H9 (cell line): ENCODE results near the gene ORM2. TPM values are rescaled to one million over a fixed set of nuclear protein-coding genes. Genes with fewer than 3 reads are reported as not detected.

Experiments used
- DNase-seq: peaks from one replicate; pipeline ENCODE4 v3.0.0-alpha.2; 2017
- H2AFZ ChIP-seq: one replicate; pipeline ENCODE4 v1.6.1; 2013; ENCODE audit warnings: mild to moderate bottlenecking, low read length, control low read depth, moderate library complexity
- H2AK5ac ChIP-seq: 2 replicates; pipeline ENCODE4 v1.6.1; 2013; ENCODE audit warnings: low read length, control low read depth, mixed read lengths; ENCODE audit not compliant: insufficient read length
- H2BK120ac ChIP-seq: one replicate; pipeline ENCODE4 v1.6.1; 2013; ENCODE audit warnings: low read depth, mild to moderate bottlenecking, low read length, control low read depth, inconsistent platforms; ENCODE audit not compliant: poor library complexity, severe bottlenecking
- H2BK12ac ChIP-seq: 2 replicates; pipeline ENCODE4 v1.6.1; 2013; ENCODE audit warnings: low read length, control low read depth, mixed read lengths, low read depth; ENCODE audit not compliant: insufficient read length
- H2BK15ac ChIP-seq: 2 replicates; pipeline ENCODE4 v1.6.1; 2013; ENCODE audit warnings: low read depth, low read length, control low read depth
- H2BK20ac ChIP-seq: one replicate; pipeline ENCODE4 v1.6.1; 2013; ENCODE audit warnings: low read depth, mild to moderate bottlenecking, low read length, control low read depth, inconsistent platforms; ENCODE audit not compliant: poor library complexity, severe bottlenecking
- H2BK5ac ChIP-seq: 2 replicates; pipeline ENCODE4 v1.6.1; 2013; ENCODE audit warnings: low read length, control low read depth, mixed read lengths; ENCODE audit not compliant: insufficient read length
- H3K14ac ChIP-seq: 2 replicates; pipeline ENCODE4 v1.6.1; 2013; ENCODE audit warnings: low read length, control low read depth; ENCODE audit not compliant: insufficient read depth
- H3K18ac ChIP-seq: 2 replicates; pipeline ENCODE4 v1.6.1; 2013; ENCODE audit warnings: low read depth, mild to moderate bottlenecking, mixed read lengths, low read length, control low read depth; ENCODE audit not compliant: insufficient read length
- H3K23ac ChIP-seq: 2 replicates; pipeline ENCODE4 v1.6.1; 2013; ENCODE audit warnings: low read length, control low read depth, mixed read lengths, low read depth; ENCODE audit not compliant: insufficient read length
- H3K23me2 ChIP-seq: 2 replicates; pipeline ENCODE4 v1.6.1; 2013; ENCODE audit warnings: low read depth, mild to moderate bottlenecking, mixed read lengths, low read length, control low read depth; ENCODE audit not compliant: insufficient read length, poor library complexity, severe bottlenecking
- H3K27ac ChIP-seq: 2 replicates; pipeline ENCODE4 v1.5.1; 2013; ENCODE audit warnings: low read length, control low read depth, mixed read lengths, low read depth; ENCODE audit not compliant: insufficient read length
- H3K27me3 ChIP-seq: 2 replicates; pipeline ENCODE4 v1.6.1; 2013; ENCODE audit warnings: low read length, control low read depth, inconsistent platforms; ENCODE audit not compliant: insufficient read depth
- H3K4ac ChIP-seq: 2 replicates; pipeline ENCODE4 v1.6.1; 2013; ENCODE audit warnings: low read depth, mild to moderate bottlenecking, control low read depth, inconsistent platforms, low read length, moderate library complexity
- H3K4me1 ChIP-seq: 2 replicates; pipeline ENCODE4 v1.6.1; 2013; ENCODE audit warnings: low read length, control low read depth, inconsistent platforms; ENCODE audit not compliant: insufficient read depth
- H3K4me2 ChIP-seq: 2 replicates; pipeline ENCODE4 v1.6.1; 2013; ENCODE audit warnings: low read length, control low read depth, mixed read lengths; ENCODE audit not compliant: insufficient read length, insufficient read depth
- H3K56ac ChIP-seq: 2 replicates; pipeline ENCODE4 v1.6.1; 2013; ENCODE audit warnings: low read depth, mild to moderate bottlenecking, mixed read lengths, low read length, control low read depth; ENCODE audit not compliant: insufficient read length
- H3K79me1 ChIP-seq: 2 replicates; pipeline ENCODE4 v1.6.1; 2013; ENCODE audit warnings: low read depth, mild to moderate bottlenecking, moderate library complexity, low read length, control low read depth, inconsistent platforms; ENCODE audit not compliant: insufficient read depth, poor library complexity, severe bottlenecking
- H3K79me2 ChIP-seq: 2 replicates; pipeline ENCODE4 v1.6.1; 2013; ENCODE audit warnings: low read length, control low read depth, inconsistent platforms; ENCODE audit not compliant: insufficient read depth
- H3K9ac ChIP-seq: 2 replicates; pipeline ENCODE4 v1.6.1; 2013; ENCODE audit warnings: low read length, control low read depth, mixed read lengths; ENCODE audit not compliant: insufficient read length; ENCODE audit errors: extremely low read depth
- H3K9me3 ChIP-seq: one replicate; pipeline ENCODE4 v1.6.1; 2013; ENCODE audit warnings: low read depth, low read length, inconsistent platforms; ENCODE audit not compliant: control insufficient read depth
- H3T11ph ChIP-seq: one replicate; pipeline ENCODE4 v1.6.1; 2013; ENCODE audit warnings: mild to moderate bottlenecking, low read length, control low read depth, inconsistent platforms
- H4K20me1 ChIP-seq: one replicate; pipeline ENCODE4 v1.6.1; 2013; ENCODE audit not compliant: control insufficient read depth, insufficient read length, insufficient read depth
- H4K5ac ChIP-seq: 2 replicates; pipeline ENCODE4 v1.6.1; 2013; ENCODE audit warnings: low read depth, mild to moderate bottlenecking, mixed read lengths, low read length, control low read depth; ENCODE audit not compliant: insufficient read length
- H4K8ac ChIP-seq: replicated peaks from 2 replicates; pipeline ENCODE4 v1.6.1; 2013; ENCODE audit warnings: low read length, control low read depth, mixed read lengths, low read depth; ENCODE audit not compliant: insufficient read length
- H4K91ac ChIP-seq: 2 replicates; pipeline ENCODE4 v1.6.1; 2013; ENCODE audit warnings: low read depth, mild to moderate bottlenecking, moderate library complexity, mixed read lengths, low read length, control low read depth; ENCODE audit not compliant: insufficient read length
- H3K27ac Mint-ChIP-seq, 3 experiments: 2 replicates in 2 of 3; 3 replicates in 1 of 3; pipeline ENCODE4 v1.8.0; 2020 to 2021; ENCODE audit warnings: mixed read lengths in 3 of 3, mild to moderate bottlenecking in 1 of 3, moderate library complexity in 1 of 3
- H3K27me3 Mint-ChIP-seq: 2 replicates; pipeline ENCODE4 v1.8.0; 2021; ENCODE audit warnings: low read depth, mild to moderate bottlenecking, moderate library complexity, mixed read lengths
- H3K36me3 Mint-ChIP-seq, 3 experiments: 2 replicates in 2 of 3; 3 replicates in 1 of 3; pipeline ENCODE4 v1.8.0; 2020 to 2021; ENCODE audit warnings: low read depth in 3 of 3, mixed read lengths in 3 of 3; ENCODE audit not compliant: insufficient read depth in 1 of 3
- H3K4me1 Mint-ChIP-seq, 2 experiments: 2 replicates each; pipeline ENCODE4 v1.8.0; 2020; ENCODE audit warnings: mixed read lengths in 2 of 2
- H3K4me3 Mint-ChIP-seq, 2 experiments: 2 replicates in 1 of 2; 3 replicates in 1 of 2; pipeline ENCODE4 v1.8.0; 2020 to 2021; ENCODE audit warnings: mild to moderate bottlenecking in 2 of 2, mixed read lengths in 2 of 2, moderate library complexity in 1 of 2
- H3K9me3 Mint-ChIP-seq, 2 experiments: 2 replicates in 1 of 2; 3 replicates in 1 of 2; pipeline ENCODE4 v1.8.0; 2020; ENCODE audit warnings: mild to moderate bottlenecking in 2 of 2, mixed read lengths in 2 of 2, moderate library complexity in 1 of 2
- WGBS: extraction: QIAGEN DNeasy Blood & Tissue Kit; methylation state at CpG from one replicate; pipeline ENCODE4 v1.1.7; 2013; ENCODE audit warnings: missing lambda C conversion rate, low lambda C conversion rate, mixed read lengths; ENCODE audit not compliant: insufficient read length; ENCODE audit errors: extremely low coverage; 5-methylcytosine and 5-hydroxymethylcytosine counted together
- total RNA-seq: library from RNA; stranded (reverse); gene quantifications from 2 replicates; pipeline ENCODE4 v1.2.1, GENCODE V29; 2021
- TF ChIP-seq, protein P1 (sequence below): fragments of 200-600 bp; sonication (generic); conservative IDR thresholded peaks from 3 replicates; pipeline ENCODE4 v1.8.0; 2021; ENCODE audit warnings: antibody characterized with exemption, mild to moderate bottlenecking

The ORM2 gene
- total RNA-seq, 1 experiment from 2014 or later = 1.2 TPM

DNA sequence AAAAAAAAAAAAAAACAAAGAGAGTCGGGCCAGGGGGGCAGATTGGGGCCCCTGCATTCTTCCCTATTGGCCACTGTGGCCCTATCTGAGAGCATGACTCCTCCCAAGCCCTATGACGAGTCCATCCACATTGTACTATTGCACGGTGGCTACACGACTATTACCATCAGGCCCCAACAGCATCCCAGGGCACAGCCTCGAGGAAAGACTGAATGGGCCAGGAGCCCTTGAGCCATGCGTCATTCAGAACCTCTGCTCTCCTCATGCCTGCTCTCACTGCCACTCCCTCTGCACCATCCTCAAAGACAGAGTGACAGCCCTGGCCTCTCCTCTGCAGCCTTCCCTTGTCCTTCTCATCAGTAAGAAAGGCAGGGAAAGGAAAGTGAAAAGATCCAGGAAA, 26.9 kb upstream of the ORM2 start:
- Mint-ChIP-seq H3K4me3 (no peak overlapping the region), H3K9me3 (no peaks in the 10 kb centered on the region), H3K4me1 (peaks cover 4 to 7% of the 10 kb centered on the region in 2 experiments; a peak in 2 of 4 replicates), H3K27ac (no peak overlapping the region), H3K27me3 (no peaks in the 10 kb centered on the region), H3K36me3 (peaks cover 0 to 7% (median 0%) of the 10 kb centered on the region in 3 experiments; a peak in 2 of 7 replicates)
- TF ChIP-seq, protein P1, sequence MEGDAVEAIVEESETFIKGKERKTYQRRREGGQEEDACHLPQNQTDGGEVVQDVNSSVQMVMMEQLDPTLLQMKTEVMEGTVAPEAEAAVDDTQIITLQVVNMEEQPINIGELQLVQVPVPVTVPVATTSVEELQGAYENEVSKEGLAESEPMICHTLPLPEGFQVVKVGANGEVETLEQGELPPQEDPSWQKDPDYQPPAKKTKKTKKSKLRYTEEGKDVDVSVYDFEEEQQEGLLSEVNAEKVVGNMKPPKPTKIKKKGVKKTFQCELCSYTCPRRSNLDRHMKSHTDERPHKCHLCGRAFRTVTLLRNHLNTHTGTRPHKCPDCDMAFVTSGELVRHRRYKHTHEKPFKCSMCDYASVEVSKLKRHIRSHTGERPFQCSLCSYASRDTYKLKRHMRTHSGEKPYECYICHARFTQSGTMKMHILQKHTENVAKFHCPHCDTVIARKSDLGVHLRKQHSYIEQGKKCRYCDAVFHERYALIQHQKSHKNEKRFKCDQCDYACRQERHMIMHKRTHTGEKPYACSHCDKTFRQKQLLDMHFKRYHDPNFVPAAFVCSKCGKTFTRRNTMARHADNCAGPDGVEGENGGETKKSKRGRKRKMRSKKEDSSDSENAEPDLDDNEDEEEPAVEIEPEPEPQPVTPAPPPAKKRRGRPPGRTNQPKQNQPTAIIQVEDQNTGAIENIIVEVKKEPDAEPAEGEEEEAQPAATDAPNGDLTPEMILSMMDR = no peak
- no peak overlapping the region for H2AK5ac ChIP-seq
- no peak for DNase-seq
- no peaks in the 10 kb centered on the region for H3K4me1 ChIP-seq
- H2BK120ac ChIP-seq = no peak overlapping the region
- H3K9ac ChIP-seq = no peak overlapping the region
- no peak overlapping the region for H3K56ac ChIP-seq
- H2BK12ac ChIP-seq = no peak overlapping the region
- H2AFZ ChIP-seq = no peak overlapping the region
- no peak overlapping the region for H3K27ac ChIP-seq
- no peak overlapping the region for H3K14ac ChIP-seq
- no peak overlapping the region for H3T11ph ChIP-seq
- WGBS = no CpG with 5 or more reads among the region's 6 CpGs
- no peaks in the 10 kb centered on the region for H3K79me2 ChIP-seq
- no peak overlapping the region for H4K8ac ChIP-seq
- H2BK20ac ChIP-seq = no peak overlapping the region
- H4K5ac ChIP-seq = no peak overlapping the region
- H2BK15ac ChIP-seq = no peak overlapping the region
- no peak overlapping the region for H3K4ac ChIP-seq
- H3K4me2 ChIP-seq = no peak overlapping the region
- no peaks in the 10 kb centered on the region for H3K23me2 ChIP-seq
- no peak overlapping the region for H3K23ac ChIP-seq
- H3K9me3 ChIP-seq = no peaks in the 10 kb centered on the region
- H4K91ac ChIP-seq = no peak overlapping the region
- H2BK5ac ChIP-seq = no peak overlapping the region
- H3K27me3 ChIP-seq = no peaks in the 10 kb centered on the region
- H4K20me1 ChIP-seq = no peaks in the 10 kb centered on the region
- no peak overlapping the region for H3K18ac ChIP-seq
- H3K79me1 ChIP-seq = no peaks in the 10 kb centered on the region
